Heart right ventricle (tissue), 16 donors: Measurements from ENCODE around the gene CERK. TPM values are rescaled to one million over a fixed set of nuclear protein-coding genes. Genes with fewer than 3 reads are reported as not detected.
A peak's percentile ranks its signal among the peaks of the same experiment; 100 is the strongest.

Source experiments
- ATAC-seq, 8 donors: fragments of 200-7000 bp; cut with Tn5 transposase; one replicate each; pipeline ENCODE4 v1.9.1; 2020; ENCODE audit warnings: mild to moderate bottlenecking in 8 of 8, moderate library complexity in 8 of 8, moderate number of reproducible peaks in 1 of 8
- DNase-seq, 2 donors: peaks; one replicate each; pipeline ENCODE4 v3.0.0-alpha.2; 2020
- H3K27ac ChIP-seq, 10 donors: fragments of 200-600 bp; sonication (generic) in 2 of 10; one replicate each; pipeline versions ENCODE4 v1.5.0 to v1.8.0; 2020 to 2022; ENCODE audit warnings: mild to moderate bottlenecking in 3 of 10
- H3K27me3 ChIP-seq, 7 donors: fragments of 200-600 bp; one replicate each; pipeline ENCODE4 v1.8.0; 2021 to 2022; ENCODE audit warnings: mild to moderate bottlenecking in 2 of 7
- H3K36me3 ChIP-seq, 9 donors: fragments of 200-600 bp; sonication (generic) in 1 of 9; one replicate each; pipeline versions ENCODE4 v1.5.0 to v1.8.0; 2020 to 2022; ENCODE audit warnings: mild to moderate bottlenecking in 2 of 9
- H3K4me1 ChIP-seq, 9 donors: fragments of 200-600 bp; sonication (generic) in 1 of 9; one replicate each; pipeline versions ENCODE4 v1.5.0 to v1.8.0; 2020 to 2022; ENCODE audit warnings: mild to moderate bottlenecking in 4 of 9
- H3K4me3 ChIP-seq, 10 donors: fragments of 200-600 bp; sonication (generic) in 2 of 10; one replicate each; pipeline versions ENCODE4 v1.5.0 to v1.8.0; 2020 to 2022; ENCODE audit warnings: mild to moderate bottlenecking in 7 of 10, moderate library complexity in 2 of 10
- H3K9me3 ChIP-seq, 11 donors: fragments of 200-600 bp in 10 of 11; sonication (generic) in 2 of 11; one replicate each; pipeline versions ENCODE4 v1.5.0 to v1.8.0; 2013 to 2022; ENCODE audit warnings: mild to moderate bottlenecking in 2 of 11, control low read depth in 1 of 11, moderate library complexity in 1 of 11
- WGBS, 2 donors: extraction: QIAGEN DNeasy Blood & Tissue Kit; methylation state at CpG; one replicate each; pipeline ENCODE4 v1.1.7; 2013; ENCODE audit warnings: inconsistent platforms in 1 of 2; 5-methylcytosine and 5-hydroxymethylcytosine counted together
- intact Hi-C, 10 donors: fragments of 100-400 bp; cut with DNase I; formaldehyde crosslinking; loops; one replicate each; pipeline versions ENCODE4 v1.11.1 to v1.14.2; 2022
- polyA plus RNA-seq, 2 donors: library from polyadenylated mRNA; stranded (reverse); fragments of 200-250 nt; gene quantifications; one replicate each; pipeline ENCODE4 v1.2.3, GENCODE V29; 2013
- total RNA-seq, 10 donors: library from RNA; stranded (reverse); fragmentation: NEBNext Ultra II Directional in 3 of 10; extraction: Animal tissue kit (Norgen Biotek cat#: 25700) in 3 of 10; gene quantifications; one replicate each; pipeline versions ENCODE4 v1.2.1 to v1.2.4, GENCODE V29; 2021 to 2023
- TF ChIP-seq, protein P1 (sequence below), 9 donors: fragments of 200-600 bp; sonication (generic) in 2 of 9; IDR thresholded peaks; one replicate each; pipeline versions ENCODE4 v1.5.0 to v1.8.0; 2021 to 2022; ENCODE audit warnings: antibody characterized with exemption in 9 of 9, mild to moderate bottlenecking in 5 of 9, moderate library complexity in 1 of 9
- donor health status: Arrhythmogenic right ventricular cardiomyopathy.
- donor health status: ischemic (EF 13 %, LVEDD 7.1; RV severe dilation, severe dysfunction).
- donor health status: healthy with polysubstance abuse.
- donor health status: DM: no; HTN: yes; CAD: no.
- donor health status: DM: no; HTN: no; CAD: no.
- donor health status: ischemic (EF 25% LVEDD 6.9; RV normal size, moderate dysfunction).
- donor health status: ischemic (EF 25% LVEDD 5.7; RV mildly dilated, moderate dysfunction).
- donor health status: healthy.
- donor health status: DM: yes; HTN: yes; CAD: no.
- donor health status: Ischemic cardiomyopathy.
- donor health status: ischemic (EF 35%, LVEDD 5.7; RV mildly dilated, moderate dysfunction).
- donor health status: nonischemic (EF 11% LVEDD 7.7; RV severe dilation, severe dysfunction).
- donor health status: DM: yes; HTN: yes; CAD: no.
- donor health status: PGD.
- donor health status: ischemic (EF 29% LVEDD 5.4; RV normal size, mild dysfunction).
- donor health status: nonischemic (EF 23%, LVEDD 6.1; RV moderate dilation, normal function).

The CERK gene
- total and polyA plus RNA-seq, 12 donors = 21.5 to 97.0 (median 66.2) TPM

DNA sequence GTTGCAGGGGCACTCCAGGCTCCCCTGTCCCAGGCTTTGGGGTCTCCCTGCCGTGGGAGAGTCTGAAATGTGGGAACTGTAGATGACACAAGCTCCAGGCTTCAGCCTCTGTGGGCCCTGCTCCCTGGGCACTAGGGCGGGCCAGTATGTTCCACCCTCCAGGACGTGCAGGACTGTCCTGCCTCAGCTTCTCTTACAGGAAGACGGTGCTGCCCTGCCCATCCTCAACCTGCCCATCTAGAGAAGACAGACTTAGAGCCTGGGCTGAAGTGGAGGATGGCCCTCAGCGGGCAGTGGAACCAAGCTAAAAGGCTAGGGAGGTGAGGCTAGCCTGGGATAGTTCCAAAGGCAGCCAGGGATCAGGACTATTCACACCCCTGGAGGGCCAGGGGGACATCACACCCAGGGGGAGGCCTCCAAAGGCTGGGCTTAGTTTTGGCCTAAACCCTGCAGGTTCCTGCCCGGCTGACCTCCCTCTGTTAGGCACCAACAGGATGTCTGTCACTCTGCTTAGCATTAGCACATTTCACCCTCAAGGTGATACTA lies 4.0 kb upstream of the CERK start:
- H3K27me3 ChIP-seq = no peaks in the 10 kb centered on the region
- TF ChIP-seq, protein P1, sequence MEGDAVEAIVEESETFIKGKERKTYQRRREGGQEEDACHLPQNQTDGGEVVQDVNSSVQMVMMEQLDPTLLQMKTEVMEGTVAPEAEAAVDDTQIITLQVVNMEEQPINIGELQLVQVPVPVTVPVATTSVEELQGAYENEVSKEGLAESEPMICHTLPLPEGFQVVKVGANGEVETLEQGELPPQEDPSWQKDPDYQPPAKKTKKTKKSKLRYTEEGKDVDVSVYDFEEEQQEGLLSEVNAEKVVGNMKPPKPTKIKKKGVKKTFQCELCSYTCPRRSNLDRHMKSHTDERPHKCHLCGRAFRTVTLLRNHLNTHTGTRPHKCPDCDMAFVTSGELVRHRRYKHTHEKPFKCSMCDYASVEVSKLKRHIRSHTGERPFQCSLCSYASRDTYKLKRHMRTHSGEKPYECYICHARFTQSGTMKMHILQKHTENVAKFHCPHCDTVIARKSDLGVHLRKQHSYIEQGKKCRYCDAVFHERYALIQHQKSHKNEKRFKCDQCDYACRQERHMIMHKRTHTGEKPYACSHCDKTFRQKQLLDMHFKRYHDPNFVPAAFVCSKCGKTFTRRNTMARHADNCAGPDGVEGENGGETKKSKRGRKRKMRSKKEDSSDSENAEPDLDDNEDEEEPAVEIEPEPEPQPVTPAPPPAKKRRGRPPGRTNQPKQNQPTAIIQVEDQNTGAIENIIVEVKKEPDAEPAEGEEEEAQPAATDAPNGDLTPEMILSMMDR (IDR thresholded peaks at IDR 0.05) = no peak
- H3K27ac ChIP-seq = peak overlapping the region in 9 of 10 donors; percentile 20 to 99 (median 98)
- DNase-seq = no peak
- no peak overlapping the region for H3K4me3 ChIP-seq
- ATAC-seq = no peak
- H3K9me3 ChIP-seq = no peaks in the 10 kb centered on the region
- H3K4me1 ChIP-seq = peaks cover 11 to 43% (median 34%) of the 10 kb centered on the region in 9 donors
- no peaks in the 10 kb centered on the region for H3K36me3 ChIP-seq
- WGBS, 2 donors = 85% methylated on average over 6 of the region's 6 CpGs
- intact Hi-C loops = no loop called here

DNA sequence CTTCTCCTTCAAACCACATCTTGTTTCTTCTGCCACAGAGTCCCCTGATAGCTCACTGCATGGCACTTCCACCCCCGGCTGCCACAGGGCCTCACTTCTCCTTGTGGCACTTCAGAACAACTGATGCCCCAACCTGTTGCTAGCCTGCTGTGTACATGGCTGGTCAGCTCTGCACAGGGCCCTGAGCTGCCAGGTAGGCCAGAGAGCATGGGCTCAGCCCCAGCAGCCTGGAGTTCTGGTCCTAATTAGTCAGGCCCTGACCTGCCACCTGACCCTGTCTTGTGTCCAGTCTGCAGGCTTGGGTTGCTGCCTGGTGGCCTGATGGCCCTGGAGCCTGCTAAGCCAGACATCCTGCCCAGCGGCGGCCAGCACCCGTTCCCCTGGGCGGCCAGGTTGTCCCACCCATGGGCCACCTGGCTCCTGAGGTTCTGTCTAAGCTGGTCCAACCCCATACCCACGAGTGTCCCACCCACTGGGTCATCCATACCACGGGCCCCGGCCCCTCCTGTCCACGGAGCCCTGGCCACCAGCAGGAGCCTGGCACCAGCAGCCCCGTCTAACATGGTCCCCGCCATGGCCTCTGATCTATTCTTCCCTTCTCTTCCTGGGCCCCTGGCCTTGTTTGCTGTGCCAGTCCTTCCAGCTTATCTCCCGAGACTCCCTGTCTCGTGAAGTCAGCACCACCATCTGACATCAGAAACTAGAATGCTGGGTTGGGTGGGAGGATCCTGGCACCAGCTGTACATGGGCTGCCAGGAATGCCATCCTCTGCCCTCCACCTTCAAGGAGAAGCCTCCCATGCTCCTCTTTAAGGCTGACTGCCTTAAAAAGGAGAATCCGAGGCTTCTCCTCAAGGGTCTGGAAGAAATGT lies 3.1 kb upstream of the CERK start:
- no peaks in the 10 kb centered on the region for H3K36me3 ChIP-seq
- peaks cover 14 to 52% (median 43%) of the 10 kb centered on the region in 9 donors for H3K4me1 ChIP-seq
- 64 to 75% methylated on average over 14 of the region's 14 CpGs for WGBS, 2 donors
- no peaks in the 10 kb centered on the region for H3K9me3 ChIP-seq
- TF ChIP-seq, protein P1 (IDR thresholded peaks at IDR 0.05) = no peak
- peak in 1 of 2 donors; percentile 18 for DNase-seq
- peak in 6 of 8 donors; percentile 3 to 56 (median 24) for ATAC-seq
- intact Hi-C loops = no loop called here
- H3K27me3 ChIP-seq = no peaks in the 10 kb centered on the region
- no peak overlapping the region for H3K4me3 ChIP-seq
- H3K27ac ChIP-seq = peak overlapping the region; percentile 20 to 99 (median 98)

DNA sequence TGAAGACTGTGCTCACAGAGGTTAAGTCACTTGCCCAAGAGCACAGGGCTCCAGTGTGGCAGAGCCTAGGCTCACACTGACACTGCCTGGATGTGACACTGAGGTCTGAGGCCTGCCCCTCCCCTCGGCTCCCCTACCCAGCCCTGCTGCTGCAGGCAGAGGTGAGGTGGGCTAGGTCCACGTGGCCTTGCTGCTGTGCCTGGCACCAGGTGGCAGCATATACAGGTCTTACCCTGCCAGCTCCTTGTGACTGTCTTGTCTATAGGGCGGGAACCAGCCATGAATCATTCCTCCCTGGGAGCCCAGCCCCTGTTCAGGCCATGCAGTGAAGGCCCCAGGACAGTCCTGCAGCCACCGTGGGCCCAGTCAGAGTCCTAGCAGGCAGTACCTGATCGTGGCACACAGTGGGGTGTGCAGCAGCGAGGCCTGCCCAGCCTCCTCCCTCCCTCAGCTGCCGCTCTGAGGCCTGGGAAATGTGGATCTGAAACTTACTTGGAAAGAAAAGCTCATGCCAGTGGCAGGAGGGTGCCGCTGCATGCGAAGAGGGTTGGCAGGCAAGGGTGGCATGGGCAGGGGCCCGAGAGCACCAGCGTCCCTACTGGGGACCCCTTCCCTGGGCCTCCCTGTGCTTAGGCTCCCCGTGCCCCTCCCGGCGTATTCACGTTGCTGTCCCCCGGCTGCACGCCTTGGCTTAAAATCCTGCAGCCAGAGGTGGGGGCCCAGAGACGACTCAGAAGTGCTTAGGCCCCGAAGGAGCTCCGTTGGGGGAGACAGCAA lies 1.2 kb upstream of the CERK start:
- no peaks in the 10 kb centered on the region for H3K9me3 ChIP-seq
- H3K27me3 ChIP-seq = no peaks in the 10 kb centered on the region
- WGBS, 2 donors = 61 to 63% methylated on average over 20 of the region's 20 CpGs
- no peaks in the 10 kb centered on the region for H3K36me3 ChIP-seq
- TF ChIP-seq, protein P1 (IDR thresholded peaks at IDR 0.05) = peak in 4 of 9 donors; percentile 9 to 51 (median 22)
- H3K4me1 ChIP-seq = peaks cover 28 to 71% (median 61%) of the 10 kb centered on the region in 9 donors
- H3K4me3 ChIP-seq = peak overlapping the region; percentile 57 to 99 (median 92)
- peak in 7 of 8 donors; percentile 16 to 44 (median 27) for ATAC-seq
- peak overlapping the region; percentile 96 to 99 (median 98) for H3K27ac ChIP-seq
- peak in 1 of 2 donors; percentile 49 for DNase-seq
- intact Hi-C loops = loop anchor here in 6 of 10 donors (5.0 to 10.0 kb wide), 4 partner anchors 162 to 384 kb away; no protein-coding TSS in a partner anchor

DNA sequence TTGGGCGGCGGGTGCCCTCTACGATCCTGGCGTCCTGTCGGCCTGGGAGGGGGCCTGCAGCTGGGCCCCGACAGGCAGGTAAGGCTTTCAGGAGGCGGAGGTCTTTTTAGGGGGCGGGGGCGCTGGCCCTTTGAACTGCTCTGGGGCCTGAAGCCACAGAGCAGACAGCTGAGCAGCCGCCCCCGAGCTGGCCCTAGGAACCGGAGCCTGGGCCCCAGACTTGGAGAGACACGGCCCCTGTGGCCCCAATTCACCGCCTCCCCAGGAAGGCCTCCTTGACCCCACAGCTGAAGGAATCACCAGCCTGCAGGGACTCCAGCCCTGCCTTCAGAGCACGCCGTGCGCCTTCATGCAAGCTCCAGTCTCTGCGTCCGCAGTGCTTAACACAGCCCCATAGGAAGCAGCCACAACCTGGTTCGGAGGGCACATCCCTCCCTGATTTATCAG lies 618 bp upstream of the CERK start:
- 11 to 12% methylated on average over 19 to 20 of the region's 20 CpGs for WGBS, 2 donors
- intact Hi-C loops = loop anchor here in 6 of 10 donors (5.0 to 10.0 kb wide), 4 partner anchors 161 to 384 kb away; no protein-coding TSS in a partner anchor

More for the DNA sequence above, 618 bp upstream of the CERK start:
- TF ChIP-seq, protein P1 (IDR thresholded peaks at IDR 0.05) = no peak
- Histone ChIP-seq H3K36me3 (peaks cover 0 to 3% (median 0%) of the 10 kb centered on the region in 9 donors), H3K27ac (peak overlapping the region; percentile 96 to 99 (median 98)), H3K4me3 (peak overlapping the region; percentile 57 to 99 (median 92)), H3K27me3 (no peaks in the 10 kb centered on the region), H3K9me3 (no peaks in the 10 kb centered on the region), H3K4me1 (peaks cover 28 to 77% (median 67%) of the 10 kb centered on the region in 9 donors)
- ATAC-seq = peak in 7 of 8 donors; percentile 1 to 9 (median 2)
- peak in 1 of 2 donors; percentile 35 for DNase-seq
